ENCODE results near the gene NHLRC2. TPM values are rescaled to one million over a fixed set of nuclear protein-coding genes. Genes with fewer than 3 reads are reported as not detected.

The NHLRC2 gene
- total RNA-seq, 1 donor from 2014 or later, result 22.4 TPM

DNA sequence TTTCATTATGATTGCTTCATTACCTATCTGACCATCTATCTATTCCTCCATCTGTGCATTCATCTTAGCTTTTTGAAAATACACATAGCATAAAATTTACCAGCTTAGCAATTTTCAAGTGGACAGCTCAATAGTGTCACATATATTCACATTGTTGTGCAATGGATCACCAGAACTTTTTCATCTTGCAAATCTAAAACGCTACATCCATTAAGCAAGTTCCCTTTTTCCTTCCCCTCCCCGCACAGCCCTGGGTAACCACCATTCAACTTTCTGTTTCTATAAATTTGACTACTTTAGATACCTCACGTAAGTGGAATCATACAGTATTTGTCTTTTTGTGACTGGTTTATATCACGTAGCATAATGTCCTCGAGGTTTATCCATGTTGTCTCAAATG, 111.2 kb downstream of the NHLRC2 start:
- ATAC-seq (no peak), DNase-seq (ENCODE audit: low spot score) (no peak)

Other genes starting within 250 kb of the NHLRC2 start
- 0.05 TPM for gene NRAP, start 190.6 kb upstream of the NHLRC2 start, total RNA-seq
- 12.4 TPM for gene CASP7, start 174.7 kb upstream of the NHLRC2 start, total RNA-seq
- gene PLEKHS1, start 103.0 kb upstream of the NHLRC2 start, total RNA-seq, result not detected
- gene DCLRE1A, start 579 bp upstream of the NHLRC2 start, total RNA-seq, result 5.8 TPM
- gene ADRB1, start 189.2 kb downstream of the NHLRC2 start, total RNA-seq, result 0.10 TPM